ENCODE results near the gene KCNMA1.

GRCh38 chr10:77106676-77107075 is 530.9 kb downstream of the KCNMA1 start:
- no peak for TF ChIP-seq CTCF (IDR thresholded peaks at IDR 0.05)
- no peak for TF ChIP-seq POLR2A (IDR thresholded peaks at IDR 0.05)
